HCT116 (cell line): ENCODE results near the gene PRKAB2. TPM values are rescaled to one million over a fixed set of nuclear protein-coding genes. Genes with fewer than 3 reads are reported as not detected.

ENCODE experiments used
- ATAC-seq: fragments of 200-7000 bp; cut with Tn5 transposase; 2 replicates; pipeline ENCODE4 v1.9.1; 2020; ENCODE audit warnings: mild to moderate bottlenecking, moderate library complexity
- BruUV-seq: library from RNA; stranded (reverse); fragments of 400-500 nt; replicated peaks from 2 replicates; lab custom pipeline; 2021; lab: Mats Ljungman, UMichigan
- CTCF ChIA-PET: fragments of 300-600 bp; sonication (Branson Sonifier 250); formaldehyde crosslinking; loops from one replicate; lab custom pipeline; 2021; ENCODE audit warnings: antibody characterized with exemption; lab: Charles Lee
- POLR2A ChIA-PET: fragments of 300-600, 350-600 bp; sonication (Branson Sonifier 250); formaldehyde crosslinking; loops from one replicate; lab custom pipeline; 2021; ENCODE audit warnings: antibody characterized with exemption; lab: Charles Lee
- RAD21 ChIA-PET, 2 experiments: fragments of 300-600 bp; sonication (Branson Sonifier 250); formaldehyde crosslinking; loops; one replicate each; lab custom pipeline; 2023; ENCODE audit warnings: low total read pairs in 2 of 2; ENCODE audit not compliant: uncharacterized antibody in 2 of 2, unreplicated experiment in 2 of 2, low non-redundant PET in 1 of 2; lab: Charles Lee
- DNase-seq: peaks from one replicate; pipeline ENCODE4 v3.0.0-alpha.2; 2010; ENCODE audit warnings: low read depth, low spot score
- H2AFZ ChIP-seq: fragments of 200-600 bp; shearing (Covaris generic), sonication (generic); 2 replicates; pipeline ENCODE4 v1.6.1; 2017; ENCODE audit warnings: low read depth, mixed run types, mixed read lengths, antibody characterized with exemption, low read length; ENCODE audit not compliant: poor library complexity, severe bottlenecking
- H3K27ac ChIP-seq: 2 replicates; pipeline ENCODE4 v1.5.1; 2012; ENCODE audit warnings: low read depth, low read length
- H3K27me3 ChIP-seq: fragments of 200-600 bp; sonication (generic); 2 replicates; pipeline ENCODE4 v1.6.1; 2016; ENCODE audit warnings: mixed run types, low read length, mixed read lengths; ENCODE audit not compliant: insufficient read depth
- H3K36me3 ChIP-seq, 2 experiments: fragments of 200-500 bp in 1 of 2; fragments of 200-600 bp in 1 of 2; sonication (Bioruptor generic) in 1 of 2; sonication (generic) in 1 of 2; 2 replicates each; pipeline versions ENCODE4 v1.5.1 to v1.6.1; 2014 to 2016; ENCODE audit warnings: low read length in 2 of 2, inconsistent platforms in 1 of 2, mixed read lengths in 1 of 2, mixed run types in 1 of 2; ENCODE audit not compliant: insufficient read depth in 2 of 2, control insufficient read depth in 1 of 2
- H3K4me1 ChIP-seq, 2 experiments: fragments of 200-600 bp in 1 of 2; sonication (generic) in 1 of 2; 2 replicates each; pipeline versions ENCODE4 v1.5.1 to v1.6.1; 2012 to 2017; ENCODE audit warnings: low read length in 2 of 2, inconsistent platforms in 1 of 2, mild to moderate bottlenecking in 1 of 2, mixed read lengths in 1 of 2, mixed run types in 1 of 2, moderate library complexity in 1 of 2; ENCODE audit not compliant: insufficient read depth in 2 of 2, control insufficient read depth in 1 of 2
- H3K4me2 ChIP-seq: fragments of 200-600 bp; sonication (generic); 2 replicates; pipeline ENCODE4 v1.6.1; 2017; ENCODE audit warnings: mixed run types, low read length, mixed read lengths
- H3K4me3 ChIP-seq, 2 experiments: fragments of 200-600 bp in 1 of 2; sonication (generic) in 1 of 2; replicated peaks in 1 of 2; 2 replicates each; pipeline ENCODE4 v1.5.1; 2011 to 2016; ENCODE audit warnings: low read length in 2 of 2, control low read depth in 1 of 2, low read depth in 1 of 2, mild to moderate bottlenecking in 1 of 2, mixed read lengths in 1 of 2, mixed run types in 1 of 2
- H3K79me2 ChIP-seq: fragments of 200-600 bp; sonication (generic); 2 replicates; pipeline ENCODE4 v1.6.1; 2017; ENCODE audit warnings: mild to moderate bottlenecking, mixed run types, low read length, moderate library complexity, mixed read lengths; ENCODE audit not compliant: insufficient read depth
- H3K9ac ChIP-seq: fragments of 200-600 bp; sonication (generic); 2 replicates; pipeline ENCODE4 v1.6.1; 2016; ENCODE audit warnings: low read length, mixed read lengths
- H3K9me2 ChIP-seq: fragments of 200-600 bp; sonication (generic), shearing (Covaris generic); 2 replicates; pipeline ENCODE4 v1.6.1; 2017; ENCODE audit warnings: mixed run types, mild to moderate bottlenecking, moderate library complexity; ENCODE audit not compliant: insufficient read depth
- H3K9me3 ChIP-seq, 2 experiments: fragments of 200-500 bp in 1 of 2; fragments of 200-600 bp in 1 of 2; sonication (Bioruptor generic) in 1 of 2; sonication (generic) in 1 of 2; 2 replicates each; pipeline ENCODE4 v1.6.1; 2014 to 2017; ENCODE audit warnings: low read length in 2 of 2, mixed read lengths in 2 of 2, inconsistent platforms in 1 of 2, low read depth in 1 of 2, mild to moderate bottlenecking in 1 of 2, mixed run types in 1 of 2, moderate library complexity in 1 of 2; ENCODE audit not compliant: control insufficient read depth in 1 of 2, insufficient read depth in 1 of 2
- H4K20me1 ChIP-seq: fragments of 200-600 bp; sonication (generic), shearing (Covaris generic); 2 replicates; pipeline ENCODE4 v1.6.1; 2017; ENCODE audit warnings: mixed run types, mild to moderate bottlenecking, moderate library complexity; ENCODE audit not compliant: insufficient read depth
- CBX3 ChIP-seq: IDR thresholded peaks from 2 replicates; pipeline ENCODE4 v1.6.1; 2012; ENCODE audit warnings: low read depth
- CEBPB ChIP-seq: IDR thresholded peaks from 2 replicates; pipeline ENCODE4 v1.6.1; 2012; ENCODE audit warnings: low read depth
- EGR1 ChIP-seq: IDR thresholded peaks from 2 replicates; pipeline ENCODE4 v1.6.1; 2012; ENCODE audit warnings: low read depth
- EZH2 ChIP-seq: fragments of 200-600 bp; sonication (generic); IDR thresholded peaks from 2 replicates; pipeline ENCODE4 v1.6.1; 2017; ENCODE audit warnings: antibody characterized with exemption, mixed run types
- FOSL1 ChIP-seq: IDR thresholded peaks from 2 replicates; pipeline ENCODE4 v1.6.1; 2012; ENCODE audit warnings: low read depth
- MAX ChIP-seq: IDR thresholded peaks from 2 replicates; pipeline ENCODE4 v1.6.1; 2012
- POLR2A ChIP-seq: IDR thresholded peaks from 2 replicates; pipeline ENCODE4 v1.7.0; 2011; ENCODE audit warnings: borderline replicate concordance; ENCODE audit not compliant: insufficient read depth, insufficient read length; ENCODE audit errors: extremely low read depth
- RAD21 ChIP-seq: IDR thresholded peaks from 2 replicates; pipeline ENCODE4 v1.6.1; 2012; ENCODE audit warnings: low read depth, mild to moderate bottlenecking
- SP1 ChIP-seq: IDR thresholded peaks from 2 replicates; pipeline ENCODE4 v1.6.1; 2012; ENCODE audit warnings: low read depth
- SRF ChIP-seq: IDR thresholded peaks from 2 replicates; pipeline ENCODE4 v1.6.1; 2012; ENCODE audit warnings: low read depth
- YY1 ChIP-seq: IDR thresholded peaks from 2 replicates; pipeline ENCODE4 v1.6.1; 2011; ENCODE audit warnings: low read length, low read depth, moderate library complexity, mild to moderate bottlenecking; ENCODE audit not compliant: insufficient replicate concordance; ENCODE audit errors: extremely low read depth
- ZNF274 ChIP-seq: fragments of 200-500 bp; sonication (Bioruptor generic); IDR thresholded peaks from 2 replicates; pipeline ENCODE4 v1.6.1; 2014; ENCODE audit warnings: mild to moderate bottlenecking, low read depth, low read length, inconsistent platforms
- intact Hi-C: fragments of 100-400 bp; cut with micrococcal nuclease; formaldehyde crosslinking; loops from 2 replicates; pipeline ENCODE4 v1.10.0; 2022
- total RNA-seq: library from RNA; stranded (reverse); gene quantifications from one replicate; pipeline ENCODE4 v1.2.1, GENCODE V29; 2021; ENCODE audit not compliant: unreplicated experiment

Gene PRKAB2
- total RNA-seq, 1 experiment from 2014 or later, result 10.9 TPM

GRCh38 chr1:147210987-147211386 is 38.7 kb upstream of the PRKAB2 start (continued):
- no peak for TF ChIP-seq POLR2A
- TF ChIP-seq YY1, result no peak
- no peak for TF ChIP-seq CBX3

- TF ChIP-seq YY1, result no peak
- TF ChIP-seq CBX3, result no peak
- TF ChIP-seq MAX, result no peak
- no peak for TF ChIP-seq SRF
- Histone ChIP-seq H3K79me2 (no peaks in the 10 kb centered on the region), H3K9me3 (no peaks in the 10 kb centered on the region), H3K36me3 (no peaks in the 10 kb centered on the region), H3K9me2 (no peaks in the 10 kb centered on the region), H3K9ac (no peak overlapping the region), H4K20me1 (no peaks in the 10 kb centered on the region), H3K4me2 (no peak overlapping the region), H3K27ac (no peak overlapping the region), H2AFZ (no peak overlapping the region), H3K27me3 (no peaks in the 10 kb centered on the region), H3K4me3 (no peak overlapping the region), H3K4me1 (0 out of 4 replicates have a peak, but pooled peaks cover 0 to 3% of the 10 kb centered on the region in 2 experiments)
- DNase-seq (no peak), ATAC-seq (no peak)
- intact Hi-C loops, result no loop called here
- ChIA-PET RAD21 (no interaction called here), CTCF (no interaction called here), POLR2A (no interaction called here)
- BruUV-seq, result no TSS peak
Measured at GRCh38 chr1:147209825-147210821, 37.9 kb upstream of the PRKAB2 start.

GRCh38 chr1:147208619-147209018 is 36.3 kb upstream of the PRKAB2 start:
- Histone ChIP-seq H3K4me1 (no peaks in the 10 kb centered on the region), H3K79me2 (no peaks in the 10 kb centered on the region), H3K9me3 (no peaks in the 10 kb centered on the region), H3K4me3 (no peak overlapping the region), H2AFZ (no peak overlapping the region), H4K20me1 (no peaks in the 10 kb centered on the region), H3K27ac (no peak overlapping the region), H3K27me3 (no peaks in the 10 kb centered on the region), H3K4me2 (no peak overlapping the region), H3K9me2 (no peaks in the 10 kb centered on the region), H3K9ac (no peak overlapping the region), H3K36me3 (no peaks in the 10 kb centered on the region)
- no TSS peak for BruUV-seq
- DNase-seq (no peak), ATAC-seq (no peak)
- intact Hi-C loops, result no loop called here
- CTCF ChIA-PET, result no interaction called here
- POLR2A ChIA-PET, result no interaction called here
- RAD21 ChIA-PET, result no interaction called here
- TF ChIP-seq EZH2 (no peak), CEBPB (no peak), RAD21 (no peak), EGR1 (no peak), FOSL1 (no peak), SP1 (no peak), ZNF274 (no peak)
